ENCODE measurements around the gene TMEM95. TPM values are rescaled to one million over a fixed set of nuclear protein-coding genes. Genes with fewer than 3 reads are reported as not detected.
A peak's percentile ranks its signal among the peaks of the same experiment; 100 is the strongest.

Gene TMEM95
- total RNA-seq, 1 experiment from 2014 or later: not detected

DNA sequence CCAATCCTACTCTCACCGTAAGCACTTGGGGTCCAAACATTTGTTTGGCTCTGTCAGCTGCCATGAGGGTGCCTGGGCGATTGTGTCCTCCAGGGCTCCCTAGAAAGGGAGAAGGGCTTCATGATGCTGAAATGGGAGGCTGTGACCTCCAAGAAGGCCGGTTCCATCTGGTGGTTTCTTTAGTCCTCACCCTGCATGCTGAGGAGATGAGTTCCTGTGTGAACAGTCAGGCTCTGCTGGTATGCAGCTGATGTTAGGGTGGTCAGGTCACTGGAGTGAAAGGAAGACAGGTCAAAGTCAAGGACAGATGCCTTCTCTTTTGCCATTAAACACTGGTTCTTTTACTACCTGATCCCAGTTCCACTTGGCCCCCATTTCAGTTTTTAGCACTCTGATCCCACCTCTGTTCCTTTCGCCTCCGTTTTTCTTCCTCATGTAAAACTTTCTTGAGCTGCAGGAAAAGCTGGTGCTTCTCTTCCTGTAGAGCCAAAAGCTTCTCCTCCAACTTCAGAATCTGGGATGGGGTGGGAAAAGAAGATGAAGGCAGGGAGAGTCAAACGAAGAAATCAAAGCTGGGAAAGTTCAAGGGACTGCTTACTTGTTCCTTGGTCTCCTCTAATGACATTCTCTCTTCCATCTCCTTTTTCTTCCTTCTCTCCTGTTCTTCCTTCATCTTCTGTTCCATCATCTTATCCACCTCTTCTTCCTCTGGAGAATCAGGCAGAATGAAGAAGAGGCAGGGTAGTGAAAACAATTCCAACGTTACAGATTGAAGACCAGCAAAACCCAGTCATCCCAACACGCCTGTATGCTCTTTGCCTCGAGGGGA is 40.9 kb upstream of the TMEM95 start:
- Histone ChIP-seq H3K9ac (ENCODE audit: low read length) (peak overlapping the region; percentile 84), H2AFZ (ENCODE audit: low read length) (no peak overlapping the region), H3K9me2 (replicated peaks; ENCODE audit: low read length) (no peaks in the 10 kb centered on the region), H3F3A (ENCODE audit: low read length, unreplicated experiment) (peaks cover 12% of the 10 kb centered on the region), H3K4me2 (ENCODE audit: low read length) (peak overlapping the region; percentile 96), H3K4me3 (ENCODE audit: low read length) (peak overlapping the region; percentile 86), H3K4me1 (ENCODE audit: insufficient read depth, low read length) (peaks cover 25% of the 10 kb centered on the region; the same call in 1 of the 2 replicates), H3K36me3 (ENCODE audit: low read depth, low read length) (peaks cover 34% of the 10 kb centered on the region), H3K79me2 (ENCODE audit: low read length) (peaks cover 34% of the 10 kb centered on the region), H3K27me3 (ENCODE audit: low read length) (no peaks in the 10 kb centered on the region), H4K20me1 (ENCODE audit: low read length) (peaks cover 42% of the 10 kb centered on the region), H3K27ac (ENCODE audit: low read length) (peak overlapping the region; percentile 58), H3K9me3 (ENCODE audit: low read length) (no peaks in the 10 kb centered on the region)
- ChIA-PET POLR2A (ENCODE audit: unreplicated experiment) (interaction anchor here (0.5 kb wide), 1 partner anchor 47 kb away, joined by 16 read pairs; no protein-coding TSS in a partner anchor), CTCF (no interaction called here)
- DNase-seq (peak; percentile 6), ATAC-seq (no peak)
- BruUV-seq (replicated peaks): TSS peak; percentile 75
- TF ChIP-seq EZH2phosphoT487 (IDR thresholded peaks at IDR 0.05; ENCODE audit: borderline replicate concordance, low read length): no peak
- no peak for TF ChIP-seq EZH2 (IDR thresholded peaks at IDR 0.05; ENCODE audit: low read length, unreplicated experiment)
- TF ChIP-seq, protein P1, sequence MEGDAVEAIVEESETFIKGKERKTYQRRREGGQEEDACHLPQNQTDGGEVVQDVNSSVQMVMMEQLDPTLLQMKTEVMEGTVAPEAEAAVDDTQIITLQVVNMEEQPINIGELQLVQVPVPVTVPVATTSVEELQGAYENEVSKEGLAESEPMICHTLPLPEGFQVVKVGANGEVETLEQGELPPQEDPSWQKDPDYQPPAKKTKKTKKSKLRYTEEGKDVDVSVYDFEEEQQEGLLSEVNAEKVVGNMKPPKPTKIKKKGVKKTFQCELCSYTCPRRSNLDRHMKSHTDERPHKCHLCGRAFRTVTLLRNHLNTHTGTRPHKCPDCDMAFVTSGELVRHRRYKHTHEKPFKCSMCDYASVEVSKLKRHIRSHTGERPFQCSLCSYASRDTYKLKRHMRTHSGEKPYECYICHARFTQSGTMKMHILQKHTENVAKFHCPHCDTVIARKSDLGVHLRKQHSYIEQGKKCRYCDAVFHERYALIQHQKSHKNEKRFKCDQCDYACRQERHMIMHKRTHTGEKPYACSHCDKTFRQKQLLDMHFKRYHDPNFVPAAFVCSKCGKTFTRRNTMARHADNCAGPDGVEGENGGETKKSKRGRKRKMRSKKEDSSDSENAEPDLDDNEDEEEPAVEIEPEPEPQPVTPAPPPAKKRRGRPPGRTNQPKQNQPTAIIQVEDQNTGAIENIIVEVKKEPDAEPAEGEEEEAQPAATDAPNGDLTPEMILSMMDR (conservative IDR thresholded peaks at IDR 0.05; ENCODE audit: low read depth, low read length): no peak
- intact Hi-C loops (cut with micrococcal nuclease): no loop called here

DNA sequence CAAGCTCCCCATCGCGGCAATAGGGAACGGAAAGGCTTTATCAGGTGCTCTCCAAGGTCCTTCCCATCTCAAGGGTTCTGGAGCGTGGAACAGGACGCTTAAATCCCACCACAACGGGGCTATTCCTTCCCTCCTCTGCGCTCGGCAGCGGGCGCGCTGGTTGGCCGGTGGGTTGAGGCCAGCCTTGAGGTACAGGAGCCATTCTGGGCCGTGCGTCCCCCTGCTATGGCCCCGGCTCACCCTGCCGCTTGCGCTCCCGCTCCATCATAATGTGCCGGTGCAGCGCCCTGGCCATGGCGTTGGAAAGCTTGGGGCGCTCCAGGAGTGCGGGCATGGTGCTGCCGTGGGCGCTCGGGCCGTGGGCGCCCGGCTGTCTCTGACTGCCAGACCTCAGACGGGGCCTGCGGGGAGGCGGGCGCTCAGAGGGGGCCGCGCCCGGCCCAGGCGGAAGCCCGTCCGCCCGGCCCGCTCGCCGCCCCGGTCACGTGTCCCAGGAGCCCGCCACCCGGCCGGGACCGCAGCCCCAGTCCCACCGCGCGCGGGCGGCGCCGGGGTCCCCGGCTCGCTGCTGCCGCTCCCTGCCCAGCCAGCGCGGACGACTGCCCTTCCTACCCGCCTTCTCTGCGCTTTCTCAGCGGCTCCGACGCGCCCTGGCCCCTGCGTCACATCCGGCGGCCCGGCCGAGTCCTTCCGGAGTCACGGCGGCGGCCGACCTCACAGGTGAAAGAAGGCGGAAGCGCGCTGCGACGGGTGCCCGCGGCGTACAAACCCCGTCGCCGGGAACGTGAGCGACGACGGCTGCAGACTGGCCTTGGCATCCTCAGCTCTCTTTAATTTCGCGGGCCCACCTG is 40.0 kb upstream of the TMEM95 start, which contains the start of gene GPS2:
GPS2 (minus strand) TSS at position 642 of the 851 bp plus-strand sequence; CDS start at position 334, 308 bp downstream.
- H3K4me1 ChIP-seq (ENCODE audit: insufficient read depth, low read length): peaks cover 17% of the 10 kb centered on the region; the same call in 1 of the 2 replicates
- ChIA-PET CTCF (no interaction called here), POLR2A (ENCODE audit: unreplicated experiment) (interaction anchor here (0.5 kb wide), 1 partner anchor 46 kb away, joined by 16 read pairs; no protein-coding TSS in a partner anchor)
- peaks cover 33% of the 10 kb centered on the region for H4K20me1 ChIP-seq (ENCODE audit: low read length)
- peak within 1 kb of the TSS; percentile 96 for H3K4me2 ChIP-seq (ENCODE audit: low read length)
- TF ChIP-seq EZH2 (IDR thresholded peaks at IDR 0.05; ENCODE audit: low read length, unreplicated experiment) (no peak), EZH2phosphoT487 (IDR thresholded peaks at IDR 0.05; ENCODE audit: borderline replicate concordance, low read length) (no peak)
- TF ChIP-seq, protein P1 (conservative IDR thresholded peaks at IDR 0.05; ENCODE audit: low read depth, low read length): no peak
- peak within 1 kb of the TSS; percentile 72 for H2AFZ ChIP-seq (ENCODE audit: low read length)
- H3K27me3 ChIP-seq (ENCODE audit: low read length): no peaks in the 10 kb centered on the region
- no peaks in the 10 kb centered on the region for H3K9me2 ChIP-seq (replicated peaks; ENCODE audit: low read length)
- peak; percentile 82 for ATAC-seq
- no peaks in the 10 kb centered on the region for H3K9me3 ChIP-seq (ENCODE audit: low read length)
- H3K9ac ChIP-seq (ENCODE audit: low read length): peak within 1 kb of the TSS; percentile 84
- peak within 1 kb of the TSS; percentile 86 for H3K4me3 ChIP-seq (ENCODE audit: low read length)
- peaks cover 26% of the 10 kb centered on the region for H3K79me2 ChIP-seq (ENCODE audit: low read length)
- DNase-seq: peak; percentile 83
- peaks cover 12% of the 10 kb centered on the region for H3F3A ChIP-seq (ENCODE audit: low read length, unreplicated experiment)
- H3K36me3 ChIP-seq (ENCODE audit: low read depth, low read length): peaks cover 26% of the 10 kb centered on the region
- intact Hi-C loops (cut with micrococcal nuclease): no loop called here
- peak within 1 kb of the TSS; percentile 58 for H3K27ac ChIP-seq (ENCODE audit: low read length)
- no TSS peak for BruUV-seq (replicated peaks)
